ENCODE data around the gene KCNJ13.

Gene KCNJ13

DNA sequence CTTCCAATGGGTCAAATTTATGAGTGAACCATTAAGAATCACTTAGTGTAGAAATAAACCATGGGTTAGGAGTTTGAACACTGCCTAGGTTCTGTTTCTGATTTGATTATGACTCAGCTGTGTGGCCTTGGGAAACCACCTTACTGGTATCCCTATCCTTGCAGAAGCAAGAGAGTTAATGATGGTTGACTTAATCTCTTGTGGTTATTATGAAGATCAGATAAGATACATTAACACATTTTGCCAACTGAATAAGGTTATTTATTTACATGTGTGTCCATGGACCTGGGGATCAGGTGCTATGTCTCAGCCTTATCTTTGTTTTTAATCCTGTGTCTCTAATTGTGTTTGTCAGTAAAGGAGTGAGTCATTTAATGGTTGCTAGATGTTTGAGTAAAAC, 5.4 kb upstream of the KCNJ13 start:
- Mint-ChIP-seq H3K4me1 (ENCODE audit: low read depth) (peaks cover 11% of the 10 kb centered on the region), H3K9me3 (ENCODE audit: low read depth) (no peaks in the 10 kb centered on the region), H3K27ac (peak overlapping the region; percentile 76), H3K4me3 (peak overlapping the region; percentile 17), H3K36me3 (peaks cover 7% of the 10 kb centered on the region), H3K27me3 (no peaks in the 10 kb centered on the region)

DNA sequence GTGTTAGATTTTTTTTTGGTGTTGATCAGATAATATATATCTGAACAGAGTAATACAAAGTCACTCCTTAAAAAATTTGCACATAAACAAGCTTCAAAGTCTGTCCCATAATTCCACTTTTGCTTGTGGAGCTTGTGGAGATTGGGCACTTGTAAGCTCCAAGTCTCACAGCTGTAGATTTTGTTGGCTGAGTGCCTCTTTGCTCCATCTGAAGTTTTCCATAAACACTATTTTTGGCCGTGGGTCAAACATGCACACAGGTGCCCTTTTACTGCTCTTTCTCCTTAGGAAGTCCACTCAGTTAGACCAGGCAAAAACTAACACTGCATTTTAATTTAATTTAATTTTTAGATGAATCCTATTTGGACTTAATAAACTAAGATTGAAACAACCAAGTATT, 3.6 kb upstream of the KCNJ13 start:
- Mint-ChIP-seq H3K9me3 (ENCODE audit: low read depth) (no peaks in the 10 kb centered on the region), H3K4me1 (ENCODE audit: low read depth) (peaks cover 11% of the 10 kb centered on the region), H3K36me3 (peaks cover 7% of the 10 kb centered on the region), H3K4me3 (no peak overlapping the region), H3K27ac (no peak overlapping the region), H3K27me3 (no peaks in the 10 kb centered on the region)

DNA sequence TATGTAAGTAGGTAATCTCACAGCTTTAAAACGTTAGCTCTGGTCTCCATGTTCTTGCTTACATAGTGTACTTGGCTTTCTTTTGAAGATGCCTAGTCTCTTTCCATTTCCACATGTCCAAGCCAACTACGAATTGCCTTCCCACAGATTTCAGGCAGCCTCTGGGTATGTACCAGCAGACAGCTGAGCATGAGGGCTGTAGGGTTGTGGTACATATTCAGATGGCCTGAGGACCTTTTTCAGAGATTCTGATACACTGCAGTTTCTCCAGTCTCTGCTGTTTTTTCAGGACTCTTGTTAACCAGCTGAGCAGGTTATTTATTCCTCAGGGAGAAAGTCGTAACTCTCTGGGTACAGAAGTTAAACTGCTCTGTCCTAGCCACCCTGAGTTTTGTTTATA, 3.1 kb upstream of the KCNJ13 start:
- Mint-ChIP-seq H3K4me3 (no peak overlapping the region), H3K27ac (no peak overlapping the region), H3K36me3 (peaks cover 7% of the 10 kb centered on the region), H3K4me1 (ENCODE audit: low read depth) (peaks cover 8% of the 10 kb centered on the region), H3K27me3 (no peaks in the 10 kb centered on the region), H3K9me3 (ENCODE audit: low read depth) (no peaks in the 10 kb centered on the region)

DNA sequence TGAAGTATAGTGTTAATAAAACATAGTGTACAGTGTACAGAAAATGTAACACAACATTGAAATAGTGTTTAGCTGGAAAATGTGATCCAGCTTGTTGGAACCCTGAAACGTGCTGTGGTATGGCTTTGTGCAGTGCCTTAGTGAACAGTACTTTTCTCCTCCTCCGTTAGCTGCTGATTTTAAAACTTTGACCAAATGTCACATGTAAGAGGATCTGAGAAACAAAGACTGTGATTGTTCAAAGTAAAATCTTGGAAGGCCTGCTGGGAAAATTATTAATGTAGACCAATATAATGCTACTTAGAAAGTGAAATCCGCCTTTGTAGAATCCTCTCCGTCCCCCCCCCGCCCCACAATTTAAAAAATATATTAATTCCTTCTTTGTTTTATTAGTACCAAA, 911 bp upstream of the KCNJ13 start:
- no peak overlapping the region for H3K27ac Mint-ChIP-seq
- H3K36me3 Mint-ChIP-seq: peaks cover 9% of the 10 kb centered on the region
- H3K9me3 Mint-ChIP-seq (ENCODE audit: low read depth): no peaks in the 10 kb centered on the region
- H3K27me3 Mint-ChIP-seq: no peaks in the 10 kb centered on the region
- H3K4me3 Mint-ChIP-seq: no peak overlapping the region
- peaks cover 15% of the 10 kb centered on the region for H3K4me1 Mint-ChIP-seq (ENCODE audit: low read depth)

DNA sequence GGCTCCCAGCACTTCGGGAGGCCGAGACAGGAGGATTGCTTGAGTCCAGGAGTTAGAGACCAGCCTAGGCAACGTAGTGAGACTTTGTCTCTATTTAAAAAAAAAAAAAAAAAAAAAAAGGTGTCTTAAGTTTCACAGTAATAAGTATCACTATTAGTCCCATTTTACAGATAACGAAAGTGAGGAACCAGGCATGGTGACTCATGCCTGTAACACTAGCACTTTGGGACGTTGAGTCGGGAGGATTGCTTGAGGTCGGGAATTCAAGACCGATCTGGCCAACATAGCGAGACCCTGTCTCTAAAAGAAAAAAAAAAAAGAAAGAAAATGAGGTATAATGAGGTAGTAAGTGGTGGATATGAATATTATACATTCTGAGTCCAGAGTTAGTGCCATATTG, 2.5 kb downstream of the KCNJ13 start:
- H3K27ac Mint-ChIP-seq: no peak overlapping the region
- H3K9me3 Mint-ChIP-seq (ENCODE audit: low read depth): no peaks in the 10 kb centered on the region
- H3K27me3 Mint-ChIP-seq: no peaks in the 10 kb centered on the region
- no peak overlapping the region for H3K4me3 Mint-ChIP-seq
- H3K36me3 Mint-ChIP-seq: peaks cover 4% of the 10 kb centered on the region
- H3K4me1 Mint-ChIP-seq (ENCODE audit: low read depth): peaks cover 32% of the 10 kb centered on the region

DNA sequence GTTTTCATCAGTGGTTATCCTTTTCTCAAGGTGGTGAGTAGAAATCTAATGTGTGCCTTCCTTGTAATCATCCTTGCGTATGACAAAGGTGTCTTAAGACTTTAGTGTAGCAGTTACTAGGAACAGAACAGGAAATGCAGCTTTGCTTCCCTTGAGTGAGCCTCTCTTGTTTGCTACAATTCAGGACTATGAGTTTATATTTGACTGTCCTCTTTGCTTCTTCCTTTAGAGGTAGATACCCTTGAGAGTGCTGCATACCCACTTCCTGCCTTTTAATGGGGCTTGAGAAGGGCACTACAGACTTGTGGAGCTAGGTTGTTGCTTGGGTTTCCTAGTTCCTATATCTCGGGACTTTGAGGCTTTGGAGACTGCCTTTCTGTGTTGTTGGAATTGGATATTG, 3.8 kb downstream of the KCNJ13 start:
- H3K4me3 Mint-ChIP-seq: no peak overlapping the region
- no peaks in the 10 kb centered on the region for H3K9me3 Mint-ChIP-seq (ENCODE audit: low read depth)
- peaks cover 32% of the 10 kb centered on the region for H3K4me1 Mint-ChIP-seq (ENCODE audit: low read depth)
- H3K27me3 Mint-ChIP-seq: no peaks in the 10 kb centered on the region
- H3K27ac Mint-ChIP-seq: peak overlapping the region; percentile 84
- H3K36me3 Mint-ChIP-seq: peaks cover 12% of the 10 kb centered on the region

DNA sequence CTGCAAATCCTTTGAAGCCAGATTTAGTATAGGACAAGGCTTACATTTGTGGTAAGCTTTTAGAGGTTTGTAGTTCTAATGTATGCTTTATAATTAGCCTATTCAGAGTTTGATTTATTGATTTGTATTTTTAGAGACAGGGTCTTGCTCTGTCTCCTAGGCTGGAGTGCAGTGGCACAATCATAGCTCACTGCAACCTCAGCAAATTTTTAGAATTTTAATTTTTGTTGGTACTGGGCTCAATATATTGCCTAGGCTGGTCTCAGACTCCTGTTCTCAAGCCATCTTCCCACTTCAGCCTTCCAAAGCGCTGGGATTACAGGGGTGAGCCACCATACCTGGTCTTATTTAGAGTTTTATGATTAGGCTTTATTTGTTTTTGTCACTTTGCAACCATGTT, 4.5 kb downstream of the KCNJ13 start:
- Mint-ChIP-seq H3K27me3 (no peaks in the 10 kb centered on the region), H3K36me3 (peaks cover 14% of the 10 kb centered on the region), H3K4me1 (ENCODE audit: low read depth) (peaks cover 32% of the 10 kb centered on the region), H3K9me3 (ENCODE audit: low read depth) (no peaks in the 10 kb centered on the region), H3K4me3 (no peak overlapping the region), H3K27ac (peak overlapping the region; percentile 3)

DNA sequence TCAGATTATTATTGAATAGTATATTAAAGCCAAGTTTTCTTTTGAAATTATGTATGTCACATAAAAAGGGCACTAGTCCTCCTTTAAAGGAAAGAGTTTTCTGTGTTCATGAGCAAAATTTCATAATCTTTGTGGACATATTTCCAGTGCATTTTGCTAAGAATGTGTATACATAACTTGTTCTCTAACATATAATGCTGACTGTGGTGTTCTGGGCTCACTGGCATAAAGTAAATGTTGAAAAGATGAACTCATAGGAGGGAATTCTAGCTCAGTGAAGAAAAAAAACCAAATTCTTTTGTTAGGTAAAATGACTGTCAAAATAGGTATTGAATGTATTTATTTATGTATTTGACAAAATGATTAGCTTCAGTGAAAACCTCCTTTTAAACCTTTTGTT, 6.2 kb downstream of the KCNJ13 start:
- Mint-ChIP-seq H3K27ac (no peak overlapping the region), H3K9me3 (ENCODE audit: low read depth) (no peaks in the 10 kb centered on the region), H3K4me3 (no peak overlapping the region), H3K36me3 (peaks cover 15% of the 10 kb centered on the region), H3K4me1 (ENCODE audit: low read depth) (peaks cover 35% of the 10 kb centered on the region), H3K27me3 (no peaks in the 10 kb centered on the region)

DNA sequence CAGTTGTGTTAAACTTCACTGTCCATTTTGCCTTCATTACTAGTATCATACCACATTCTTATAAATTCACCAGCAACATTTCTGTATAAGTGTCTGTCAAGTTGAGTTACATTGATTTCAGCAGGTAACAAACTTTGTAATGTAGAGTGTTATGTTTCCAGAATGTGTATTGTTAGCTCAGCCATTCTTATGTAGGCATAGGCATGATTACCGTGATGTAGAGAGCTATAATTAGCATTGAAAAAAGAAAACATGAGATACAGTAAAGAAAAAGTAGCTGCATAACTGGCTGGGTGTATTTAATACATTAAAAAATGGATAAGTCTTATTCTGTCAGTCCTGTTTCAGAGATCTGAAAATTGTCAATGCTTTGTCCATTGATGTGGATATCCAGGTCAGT, 8.5 kb downstream of the KCNJ13 start:
- Mint-ChIP-seq H3K36me3 (peaks cover 19% of the 10 kb centered on the region), H3K4me3 (no peak overlapping the region), H3K4me1 (ENCODE audit: low read depth) (peaks cover 32% of the 10 kb centered on the region), H3K27ac (peak overlapping the region; percentile 5), H3K9me3 (ENCODE audit: low read depth) (no peaks in the 10 kb centered on the region), H3K27me3 (no peaks in the 10 kb centered on the region)

DNA sequence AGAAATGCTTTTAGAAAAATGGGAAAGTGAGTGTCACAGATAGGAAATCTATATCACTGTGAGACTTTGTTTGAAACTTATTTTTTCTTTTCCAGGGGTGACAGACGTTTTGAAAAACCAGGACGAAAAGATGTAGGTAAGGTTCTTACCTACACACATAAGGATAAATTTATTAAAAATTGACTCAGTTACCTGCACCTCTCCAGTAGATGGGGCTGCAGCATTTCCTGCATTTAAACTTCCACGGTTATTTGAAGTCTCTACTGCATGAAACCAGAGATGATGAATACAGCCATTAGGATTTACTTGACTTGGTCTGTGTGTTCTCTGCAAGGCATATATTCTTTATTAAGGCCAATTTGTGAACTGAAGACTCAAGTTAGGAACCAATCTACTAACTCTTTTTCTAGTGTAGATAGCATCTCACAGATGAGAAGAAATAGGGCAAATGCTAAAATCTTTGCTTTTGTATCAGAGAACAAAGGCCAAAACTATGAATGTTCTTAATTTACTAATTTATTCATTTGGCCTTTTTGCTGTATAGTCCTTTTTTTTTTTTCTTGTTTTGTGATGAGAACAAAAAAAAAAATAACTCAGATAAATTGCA, 15.0 kb downstream of the KCNJ13 start:
- peaks cover 12% of the 10 kb centered on the region for H3K36me3 Mint-ChIP-seq
- no peak overlapping the region for H3K27ac Mint-ChIP-seq
- H3K27me3 Mint-ChIP-seq: no peaks in the 10 kb centered on the region
- H3K4me1 Mint-ChIP-seq (ENCODE audit: low read depth): peaks cover 17% of the 10 kb centered on the region
- no peak overlapping the region for H3K4me3 Mint-ChIP-seq
- no peaks in the 10 kb centered on the region for H3K9me3 Mint-ChIP-seq (ENCODE audit: low read depth)

DNA sequence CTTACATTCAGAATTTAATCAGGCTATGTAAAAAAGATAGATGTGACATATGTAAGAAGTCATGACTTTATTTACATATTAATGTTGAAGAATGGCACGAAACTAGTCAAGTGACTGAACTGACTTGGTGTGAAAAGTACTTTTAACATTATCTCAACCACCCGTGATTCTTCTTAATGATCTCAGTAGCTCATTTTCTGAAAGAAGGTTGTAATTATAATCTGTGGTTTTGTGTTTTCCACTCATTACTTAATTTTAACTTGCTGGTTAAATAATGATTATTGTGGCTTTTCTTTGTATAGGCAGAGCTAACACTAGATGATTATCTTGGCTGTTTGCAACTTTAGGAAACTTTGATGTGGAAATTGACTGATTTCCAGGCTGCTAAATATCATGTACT, 18.5 kb downstream of the KCNJ13 start:
- Mint-ChIP-seq H3K4me1 (ENCODE audit: low read depth) (peaks cover 17% of the 10 kb centered on the region), H3K27ac (no peak overlapping the region), H3K4me3 (no peak overlapping the region), H3K36me3 (peaks cover 4% of the 10 kb centered on the region), H3K9me3 (ENCODE audit: low read depth) (no peaks in the 10 kb centered on the region), H3K27me3 (no peaks in the 10 kb centered on the region)

DNA sequence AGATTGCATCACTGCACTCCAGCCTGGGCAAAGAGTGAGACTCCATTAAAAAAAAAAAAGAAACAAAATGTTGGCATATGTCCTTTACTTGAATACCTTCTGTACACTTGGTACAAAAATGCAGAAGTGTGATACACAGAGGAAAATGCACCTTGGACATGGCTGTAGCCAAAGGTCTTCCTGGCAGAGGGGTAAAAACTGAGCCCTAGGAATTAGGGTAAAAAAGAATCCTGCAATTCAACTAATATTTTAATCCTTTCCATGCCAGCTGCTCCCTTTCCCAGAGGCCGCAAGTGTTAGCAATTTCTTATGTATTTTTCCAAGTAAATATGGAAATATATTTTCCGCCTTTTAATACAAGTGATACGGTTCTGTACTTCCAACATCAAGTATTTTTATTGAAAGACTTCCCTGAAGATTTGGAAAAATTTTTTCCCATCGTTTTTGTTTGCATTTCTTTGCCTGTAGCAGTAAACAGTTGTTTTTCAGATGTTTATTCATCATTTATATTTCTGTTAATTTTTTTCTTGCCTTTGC, 26.2 kb downstream of the KCNJ13 start:
- peaks cover 6% of the 10 kb centered on the region for H3K36me3 Mint-ChIP-seq

DNA sequence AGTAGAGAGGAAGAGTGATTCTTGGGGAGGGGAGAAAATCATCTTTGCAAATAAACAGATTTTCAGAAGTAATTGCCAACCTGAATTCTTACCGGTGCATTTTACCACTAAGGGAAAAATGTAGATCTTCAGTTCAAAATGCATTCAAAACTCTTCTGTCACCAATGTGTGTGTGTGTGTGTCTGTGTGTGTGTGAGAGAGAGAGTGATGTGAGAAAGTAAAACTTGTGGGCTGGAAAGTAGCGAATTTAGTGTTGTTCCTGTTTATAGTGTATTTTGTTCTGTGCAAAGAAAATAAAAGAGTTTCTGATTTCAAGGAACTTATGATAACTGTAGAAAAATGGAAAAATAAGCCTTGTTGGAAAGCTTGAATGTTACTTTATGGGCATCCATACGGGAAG, 27.0 kb downstream of the KCNJ13 start:
- Mint-ChIP-seq H3K4me3 (no peak overlapping the region), H3K27ac (no peak overlapping the region), H3K4me1 (ENCODE audit: low read depth) (no peaks in the 10 kb centered on the region), H3K36me3 (peaks cover 6% of the 10 kb centered on the region), H3K27me3 (no peaks in the 10 kb centered on the region), H3K9me3 (ENCODE audit: low read depth) (no peaks in the 10 kb centered on the region)

More for the DNA sequence above, 26.2 kb downstream of the KCNJ13 start:
- Mint-ChIP-seq H3K27ac (no peak overlapping the region), H3K4me1 (ENCODE audit: low read depth) (no peaks in the 10 kb centered on the region), H3K4me3 (no peak overlapping the region), H3K27me3 (no peaks in the 10 kb centered on the region), H3K9me3 (ENCODE audit: low read depth) (no peaks in the 10 kb centered on the region)

DNA sequence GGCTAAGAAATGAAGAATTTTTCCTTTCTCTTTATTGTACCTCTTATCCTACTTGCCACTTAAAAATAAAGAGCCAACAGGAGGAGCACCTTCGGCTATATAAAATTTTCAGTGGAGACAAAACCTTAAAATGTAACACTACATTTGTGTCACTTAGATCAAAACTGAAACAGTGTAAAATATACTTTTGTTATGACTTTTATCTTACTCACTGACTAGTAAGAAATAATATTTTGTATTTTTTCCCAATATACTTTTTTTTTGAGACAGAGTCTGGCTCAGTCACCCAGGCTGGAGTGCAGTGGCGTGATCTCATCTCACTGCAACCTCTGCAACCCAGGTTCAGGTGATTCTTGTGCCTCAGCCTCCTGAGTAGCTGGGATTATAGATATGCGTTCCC, 28.3 kb downstream of the KCNJ13 start:
- Mint-ChIP-seq H3K4me1 (ENCODE audit: low read depth) (no peaks in the 10 kb centered on the region), H3K36me3 (peaks cover 6% of the 10 kb centered on the region), H3K9me3 (ENCODE audit: low read depth) (no peaks in the 10 kb centered on the region), H3K27me3 (no peaks in the 10 kb centered on the region), H3K27ac (no peak overlapping the region), H3K4me3 (no peak overlapping the region)

DNA sequence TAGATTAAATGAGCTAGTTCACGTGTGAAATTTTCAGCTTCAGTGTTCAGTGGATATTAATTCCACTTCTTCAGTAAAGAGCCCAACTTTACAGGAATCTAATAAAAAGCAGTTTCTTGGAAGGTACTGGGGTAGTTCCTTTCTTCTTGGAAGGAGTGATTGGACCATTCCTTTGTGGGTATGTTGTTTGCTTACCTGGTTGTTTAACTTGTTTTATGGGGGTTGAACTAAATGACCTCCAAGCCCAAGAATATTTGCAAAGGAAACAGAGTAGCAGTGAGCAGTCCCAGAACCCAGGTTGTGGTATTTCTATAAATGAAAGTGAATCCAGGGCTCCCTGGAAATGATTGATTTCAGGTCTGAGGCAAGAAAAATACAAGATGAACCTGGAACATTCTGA, 31.4 kb downstream of the KCNJ13 start:
- Mint-ChIP-seq H3K27ac (no peak overlapping the region), H3K9me3 (ENCODE audit: low read depth) (no peaks in the 10 kb centered on the region), H3K36me3 (peaks cover 14% of the 10 kb centered on the region), H3K4me1 (ENCODE audit: low read depth) (no peaks in the 10 kb centered on the region), H3K27me3 (no peaks in the 10 kb centered on the region), H3K4me3 (no peak overlapping the region)

DNA sequence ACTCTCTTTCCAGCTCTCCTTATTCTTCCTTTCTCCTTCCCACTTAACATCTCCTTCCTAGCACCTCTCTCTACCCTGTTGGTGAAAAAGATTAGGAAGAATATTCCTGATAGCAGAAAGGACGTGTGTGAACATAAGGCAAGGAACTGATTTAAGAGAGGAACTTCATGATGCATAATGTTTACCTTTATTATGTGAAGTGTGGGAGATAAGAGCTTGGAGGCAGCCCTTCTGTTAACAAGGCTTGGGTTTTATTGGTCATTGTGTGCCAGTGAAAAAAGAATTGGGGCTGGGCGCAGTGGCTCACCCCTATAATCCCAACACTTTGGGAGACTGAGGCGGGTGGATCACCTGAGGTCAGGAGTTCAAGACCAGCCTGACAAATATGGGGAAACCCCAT, 34.4 kb downstream of the KCNJ13 start:
- Mint-ChIP-seq H3K4me1 (ENCODE audit: low read depth) (no peaks in the 10 kb centered on the region), H3K27me3 (no peaks in the 10 kb centered on the region), H3K9me3 (ENCODE audit: low read depth) (no peaks in the 10 kb centered on the region), H3K27ac (no peak overlapping the region), H3K4me3 (no peak overlapping the region), H3K36me3 (peaks cover 12% of the 10 kb centered on the region)

All from activated naive CD8-positive, alpha-beta T cell (primary cell).